Measurements from ENCODE around the gene PYROXD2. TPM values are rescaled to one million over a fixed set of nuclear protein-coding genes. Genes with fewer than 3 reads are reported as not detected.

The PYROXD2 gene
- total and polyA plus RNA-seq, 9 donors: 8.8 to 18.9 (median 14.3) TPM

- Histone ChIP-seq H3K9me3 (replicated peaks; ENCODE audit: control insufficient read depth, low read depth, low read length) (no peaks in the 10 kb centered on the region), H3K27me3 (ENCODE audit: control insufficient read depth, insufficient read depth, low read length) (no peaks in the 10 kb centered on the region), H3K4me1 (ENCODE audit: control insufficient read depth, insufficient read depth, low read length) (no peaks in the 10 kb centered on the region), H3K27ac (ENCODE audit: low read length) (no peak overlapping the region), H3K4me3 (ENCODE audit: low read length) (no peak overlapping the region), H3K36me3 (ENCODE audit: control insufficient read depth, insufficient read depth, low read length) (peaks cover 52% of the 10 kb centered on the region)
- DNase-seq: no peak
- 81% methylated on average over 16 of the region's 23 CpGs for WGBS (ENCODE audit: insufficient coverage)
Measured at GRCh38 chr10:98424295-98425254, 9.6 kb upstream of the PYROXD2 start.

GRCh38 chr10:98423691-98424120 is 8.7 kb upstream of the PYROXD2 start:
- no peak for DNase-seq
- no peaks in the 10 kb centered on the region for H3K9me3 ChIP-seq (replicated peaks; ENCODE audit: control insufficient read depth, low read depth, low read length)
- H3K4me3 ChIP-seq (ENCODE audit: low read length): no peak overlapping the region
- no peak overlapping the region for H3K27ac ChIP-seq (ENCODE audit: low read length)
- no peaks in the 10 kb centered on the region for H3K27me3 ChIP-seq (ENCODE audit: control insufficient read depth, insufficient read depth, low read length)
- peaks cover 53% of the 10 kb centered on the region for H3K36me3 ChIP-seq (ENCODE audit: control insufficient read depth, insufficient read depth, low read length)
- H3K4me1 ChIP-seq (ENCODE audit: control insufficient read depth, insufficient read depth, low read length): no peaks in the 10 kb centered on the region
- WGBS (ENCODE audit: insufficient coverage): 49% methylated on average over 8 of the region's 9 CpGs

- Histone ChIP-seq H3K9me3 (replicated peaks; ENCODE audit: control insufficient read depth, low read depth, low read length) (no peaks in the 10 kb centered on the region), H3K4me3 (ENCODE audit: low read length) (no peak overlapping the region), H3K27me3 (ENCODE audit: control insufficient read depth, insufficient read depth, low read length) (no peaks in the 10 kb centered on the region), H3K27ac (ENCODE audit: low read length) (no peak overlapping the region), H3K4me1 (ENCODE audit: control insufficient read depth, insufficient read depth, low read length) (no peaks in the 10 kb centered on the region), H3K36me3 (ENCODE audit: control insufficient read depth, insufficient read depth, low read length) (peaks cover 59% of the 10 kb centered on the region)
- WGBS (ENCODE audit: insufficient coverage): 90% methylated on average over 10 of the region's 10 CpGs
- no peak for DNase-seq
Measured at GRCh38 chr10:98422182-98422581, 7.2 kb upstream of the PYROXD2 start.

- no peak overlapping the region for H3K4me3 ChIP-seq (ENCODE audit: low read length)
- WGBS (ENCODE audit: insufficient coverage): 48% methylated on average over 5 of the region's 9 CpGs
- DNase-seq: no peak
- H3K9me3 ChIP-seq (replicated peaks; ENCODE audit: control insufficient read depth, low read depth, low read length): no peaks in the 10 kb centered on the region
- peaks cover 57% of the 10 kb centered on the region for H3K36me3 ChIP-seq (ENCODE audit: control insufficient read depth, insufficient read depth, low read length)
- no peaks in the 10 kb centered on the region for H3K27me3 ChIP-seq (ENCODE audit: control insufficient read depth, insufficient read depth, low read length)
- H3K27ac ChIP-seq (ENCODE audit: low read length): no peak overlapping the region
- peaks cover 4% of the 10 kb centered on the region for H3K4me1 ChIP-seq (ENCODE audit: control insufficient read depth, insufficient read depth, low read length)
Measured at GRCh38 chr10:98420786-98421185, 5.8 kb upstream of the PYROXD2 start.

DNA sequence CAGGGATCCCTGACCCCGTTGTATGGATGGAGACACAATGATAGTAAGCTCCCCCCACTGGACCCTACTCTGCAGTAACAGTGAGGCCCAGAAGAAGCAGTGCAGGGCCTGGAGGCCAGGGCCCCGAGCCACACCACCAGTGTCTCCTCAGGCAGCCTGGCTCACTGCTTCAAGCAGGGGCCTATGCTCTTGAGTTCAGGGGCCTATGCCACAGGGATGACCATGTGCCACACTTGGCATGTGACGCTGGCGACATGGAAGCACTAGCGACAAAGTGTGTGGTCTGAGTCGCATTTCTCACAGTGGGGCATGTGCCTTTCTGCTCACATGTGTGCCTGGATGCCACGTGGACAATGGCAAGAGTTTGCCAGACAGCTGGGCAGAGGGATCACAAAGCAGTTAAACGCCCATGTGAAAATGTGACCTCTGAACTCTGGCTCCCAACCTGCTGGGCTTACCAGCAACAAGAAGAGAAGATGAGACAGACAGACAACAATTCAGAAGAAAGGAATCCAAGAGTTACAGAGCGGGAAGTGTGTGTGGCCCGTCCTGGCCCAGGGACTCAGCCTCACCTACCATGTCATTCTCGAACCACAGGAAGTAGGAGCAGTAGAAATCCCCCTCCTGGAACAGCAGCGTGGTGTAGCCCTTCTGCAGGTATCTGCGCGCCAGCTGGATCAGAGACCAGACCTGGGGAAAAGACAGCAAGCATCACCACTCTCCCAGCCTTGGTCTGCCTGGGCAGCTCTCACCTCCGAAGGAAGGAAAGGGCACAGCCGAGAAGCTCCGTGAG is 4.7 kb upstream of the PYROXD2 start:
- H3K36me3 ChIP-seq (ENCODE audit: control insufficient read depth, insufficient read depth, low read length): peaks cover 50% of the 10 kb centered on the region
- H3K4me1 ChIP-seq (ENCODE audit: control insufficient read depth, insufficient read depth, low read length): peaks cover 15% of the 10 kb centered on the region
- H3K9me3 ChIP-seq (replicated peaks; ENCODE audit: control insufficient read depth, low read depth, low read length): no peaks in the 10 kb centered on the region
- no peak overlapping the region for H3K4me3 ChIP-seq (ENCODE audit: low read length)
- H3K27ac ChIP-seq (ENCODE audit: low read length): no peak overlapping the region
- 84% methylated on average over 15 of the region's 17 CpGs for WGBS (ENCODE audit: insufficient coverage)
- no peak for DNase-seq
- H3K27me3 ChIP-seq (ENCODE audit: control insufficient read depth, insufficient read depth, low read length): no peaks in the 10 kb centered on the region

- WGBS (ENCODE audit: insufficient coverage): 89% methylated on average over 10 of the region's 18 CpGs
- Histone ChIP-seq H3K27me3 (ENCODE audit: control insufficient read depth, insufficient read depth, low read length) (no peaks in the 10 kb centered on the region), H3K36me3 (ENCODE audit: control insufficient read depth, insufficient read depth, low read length) (peaks cover 49% of the 10 kb centered on the region)
Measured at GRCh38 chr10:98418665-98419468, 3.9 kb upstream of the PYROXD2 start.

DNA sequence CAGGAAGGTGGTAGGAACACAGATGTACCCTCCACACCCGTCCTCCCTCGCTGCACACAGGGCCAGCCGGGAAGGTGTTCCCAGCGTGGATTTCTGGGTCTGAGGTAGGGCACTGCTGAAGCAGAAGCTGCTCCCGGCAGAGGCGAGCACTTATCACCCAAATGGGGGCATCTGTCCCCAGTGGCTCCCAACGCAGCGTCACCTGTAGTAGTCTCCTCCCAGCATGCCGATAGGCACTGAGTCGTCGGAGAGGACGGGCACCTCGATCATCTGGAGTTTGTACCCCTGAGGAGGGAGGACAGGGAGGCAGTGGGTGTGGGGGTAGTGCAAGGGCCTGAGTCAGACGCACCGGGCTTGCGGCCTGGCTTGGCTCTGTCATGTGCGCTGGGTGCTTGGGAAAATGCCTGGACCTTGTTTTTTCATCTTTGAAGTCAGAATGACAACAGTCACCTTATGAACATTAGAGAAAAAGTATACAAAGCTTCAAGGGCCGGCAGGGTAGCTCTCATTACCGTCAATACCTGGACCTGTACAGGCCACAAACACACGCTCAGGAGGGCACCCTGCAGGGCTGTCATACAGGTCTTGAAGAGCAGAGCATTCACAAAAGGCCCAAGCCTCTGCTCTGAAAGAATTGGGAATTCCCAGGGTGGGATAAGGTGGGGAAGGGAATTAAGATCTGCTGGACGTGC is 3.1 kb upstream of the PYROXD2 start:
- Histone ChIP-seq H3K4me1 (ENCODE audit: control insufficient read depth, insufficient read depth, low read length) (peaks cover 22% of the 10 kb centered on the region), H3K9me3 (replicated peaks; ENCODE audit: control insufficient read depth, low read depth, low read length) (no peaks in the 10 kb centered on the region), H3K27ac (ENCODE audit: low read length) (no peak overlapping the region), H3K27me3 (ENCODE audit: control insufficient read depth, insufficient read depth, low read length) (no peaks in the 10 kb centered on the region), H3K4me3 (ENCODE audit: low read length) (no peak overlapping the region), H3K36me3 (ENCODE audit: control insufficient read depth, insufficient read depth, low read length) (peaks cover 42% of the 10 kb centered on the region)
- no peak for DNase-seq
- WGBS (ENCODE audit: insufficient coverage): 87% methylated on average over 20 of the region's 21 CpGs

More at GRCh38 chr10:98418665-98419468, 3.9 kb upstream of the PYROXD2 start:
- H3K4me3 ChIP-seq (ENCODE audit: low read length): no peak overlapping the region
- no peak overlapping the region for H3K27ac ChIP-seq (ENCODE audit: low read length)
- H3K4me1 ChIP-seq (ENCODE audit: control insufficient read depth, insufficient read depth, low read length): peaks cover 22% of the 10 kb centered on the region
- DNase-seq: no peak
- H3K9me3 ChIP-seq (replicated peaks; ENCODE audit: control insufficient read depth, low read depth, low read length): no peaks in the 10 kb centered on the region

DNA sequence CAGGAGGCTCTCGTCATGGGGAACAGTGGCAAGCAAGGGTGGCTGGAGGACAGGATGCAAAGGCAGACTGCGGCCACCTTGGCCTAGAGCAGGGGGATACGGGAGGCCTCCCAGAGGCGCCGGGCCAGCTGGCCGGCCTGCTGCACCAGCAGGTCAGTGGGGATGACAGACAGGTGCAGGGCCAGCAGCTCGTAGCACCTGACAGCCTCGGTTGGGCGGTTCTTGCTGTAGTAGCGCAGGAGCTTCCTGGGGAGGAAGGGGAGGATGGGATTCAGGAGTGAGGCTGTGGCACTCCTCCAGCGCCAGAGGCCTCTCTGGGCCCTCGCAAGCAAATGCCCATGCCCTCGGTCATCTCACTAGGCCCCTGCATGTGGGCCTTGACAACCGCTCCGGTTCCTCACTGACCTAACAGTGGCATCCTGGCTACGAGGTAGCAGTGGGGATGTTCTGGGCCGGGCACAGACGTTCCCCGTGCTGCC is 2.5 kb upstream of the PYROXD2 start:
- Histone ChIP-seq H3K4me1 (ENCODE audit: control insufficient read depth, insufficient read depth, low read length) (peaks cover 24% of the 10 kb centered on the region), H3K4me3 (ENCODE audit: low read length) (no peak overlapping the region), H3K27me3 (ENCODE audit: control insufficient read depth, insufficient read depth, low read length) (no peaks in the 10 kb centered on the region), H3K9me3 (replicated peaks; ENCODE audit: control insufficient read depth, low read depth, low read length) (no peaks in the 10 kb centered on the region), H3K36me3 (ENCODE audit: control insufficient read depth, insufficient read depth, low read length) (peaks cover 36% of the 10 kb centered on the region), H3K27ac (ENCODE audit: low read length) (no peak overlapping the region)
- DNase-seq: no peak
- 82% methylated on average over 14 of the region's 19 CpGs for WGBS (ENCODE audit: insufficient coverage)

- peaks cover 31% of the 10 kb centered on the region for H3K4me1 ChIP-seq (ENCODE audit: control insufficient read depth, insufficient read depth, low read length)
- 86% methylated on average over 12 of the region's 18 CpGs for WGBS (ENCODE audit: insufficient coverage)
- H3K36me3 ChIP-seq (ENCODE audit: control insufficient read depth, insufficient read depth, low read length): peaks cover 34% of the 10 kb centered on the region
- H3K27me3 ChIP-seq (ENCODE audit: control insufficient read depth, insufficient read depth, low read length): no peaks in the 10 kb centered on the region
- DNase-seq: no peak
- H3K9me3 ChIP-seq (replicated peaks; ENCODE audit: control insufficient read depth, low read depth, low read length): no peaks in the 10 kb centered on the region
- no peak overlapping the region for H3K4me3 ChIP-seq (ENCODE audit: low read length)
- H3K27ac ChIP-seq (ENCODE audit: low read length): no peak overlapping the region
Measured at GRCh38 chr10:98416606-98417388, 1.8 kb upstream of the PYROXD2 start.

Data from muscle of leg (tissue), 11 donors.